Mesothelial cell of epicardium (in vitro differentiated cells): ENCODE measurements around the gene KPNA4. TPM values are rescaled to one million over a fixed set of nuclear protein-coding genes. Genes with fewer than 3 reads are reported as not detected.
"Not testable (repeated sequence)": the region's sequence is repeated elsewhere in the genome, so short reads cannot be mapped to it uniquely, and the experiment has no call there.

Experiments
- DNase-seq, 2 experiments: peaks; one replicate each; pipeline ENCODE4 v3.0.0; 2021; ENCODE audit warnings: low spot score in 2 of 2; ENCODE audit not compliant: unreplicated experiment in 2 of 2
- H3K27ac Mint-ChIP-seq: 2 replicates; pipeline ENCODE4 v1.8.0; 2021; ENCODE audit warnings: mixed read lengths
- H3K27me3 Mint-ChIP-seq: 2 replicates; pipeline ENCODE4 v1.8.0; 2021; ENCODE audit warnings: low read depth, mixed read lengths
- H3K36me3 Mint-ChIP-seq: 2 replicates; pipeline ENCODE4 v1.8.0; 2021; ENCODE audit warnings: mixed read lengths
- H3K4me1 Mint-ChIP-seq: 2 replicates; pipeline ENCODE4 v1.8.0; 2021; ENCODE audit warnings: mixed read lengths
- H3K4me3 Mint-ChIP-seq: 2 replicates; pipeline ENCODE4 v1.8.0; 2021; ENCODE audit warnings: mild to moderate bottlenecking, moderate library complexity, mixed read lengths
- H3K9me3 Mint-ChIP-seq: 2 replicates; pipeline ENCODE4 v1.8.0; 2021; ENCODE audit warnings: mixed read lengths
- CTCF ChIP-seq: fragments of 200-600 bp; sonication (generic); IDR thresholded peaks from one replicate; pipeline ENCODE4 v1.5.0; 2021; ENCODE audit warnings: antibody characterized with exemption; ENCODE audit not compliant: unreplicated experiment
- total RNA-seq: library from RNA; stranded (reverse); gene quantifications from 3 replicates; pipeline ENCODE4 v1.2.1, GENCODE V29; 2021

KPNA4 gene
- total RNA-seq, 1 donor from 2014 or later: 61.1 TPM

GRCh38 chr3:160458151-160458550 lies 107.2 kb downstream of the KPNA4 start:
- no peaks in the 10 kb centered on the region for H3K4me1 Mint-ChIP-seq
- H3K4me3 Mint-ChIP-seq: no peak overlapping the region
- H3K27me3 Mint-ChIP-seq: peaks cover 5% of the 10 kb centered on the region
- H3K27ac Mint-ChIP-seq: no peak overlapping the region
- no peak for DNase-seq
- H3K36me3 Mint-ChIP-seq: no peaks in the 10 kb centered on the region
- H3K9me3 Mint-ChIP-seq: no peaks in the 10 kb centered on the region
- no peak for TF ChIP-seq CTCF

DNA sequence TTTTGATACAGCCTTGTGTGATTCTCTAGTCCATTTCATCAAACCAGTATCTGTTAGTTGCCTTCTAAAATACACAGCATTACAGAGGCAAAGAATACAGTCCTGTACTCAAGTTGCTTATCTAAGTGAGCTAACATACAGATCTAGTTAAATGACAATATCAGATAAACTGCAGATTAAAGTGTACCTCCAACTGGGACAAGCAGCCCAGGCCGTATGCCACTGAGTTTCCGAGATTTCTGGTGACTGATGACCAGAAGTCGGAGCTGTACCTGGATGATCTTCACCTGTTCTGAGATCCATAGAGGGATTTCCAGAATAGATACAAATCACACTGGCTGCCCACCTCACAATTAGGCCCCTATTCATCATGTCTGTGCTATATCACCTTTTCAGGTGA lies 109.5 kb downstream of the KPNA4 start:
- Mint-ChIP-seq H3K4me3 (no peak overlapping the region), H3K4me1 (no peaks in the 10 kb centered on the region), H3K27me3 (peaks cover 5% of the 10 kb centered on the region), H3K9me3 (no peaks in the 10 kb centered on the region), H3K36me3 (no peaks in the 10 kb centered on the region), H3K27ac (no peak overlapping the region)
- DNase-seq: no peak
- no peak for TF ChIP-seq CTCF

DNA sequence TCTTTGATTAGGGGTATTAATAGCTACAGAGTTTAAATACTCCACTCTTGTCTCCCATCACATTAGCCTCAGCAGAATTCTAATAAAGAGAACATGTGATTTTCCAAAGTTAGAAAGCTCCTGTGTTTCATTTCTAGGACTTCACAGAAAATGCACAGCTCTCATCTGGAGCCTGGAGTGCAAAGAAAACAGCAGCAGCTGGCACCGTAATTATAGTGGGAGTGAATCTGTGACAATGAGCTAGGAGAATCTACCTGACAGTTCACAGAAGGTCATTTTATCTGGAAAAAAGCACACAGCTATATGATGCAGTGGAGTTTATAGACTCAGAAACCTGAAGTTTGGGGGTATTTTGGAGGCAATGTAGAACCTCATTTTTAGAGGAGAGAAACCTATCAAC lies 110.4 kb downstream of the KPNA4 start:
- Mint-ChIP-seq H3K9me3 (peaks cover 4% of the 10 kb centered on the region), H3K36me3 (no peaks in the 10 kb centered on the region), H3K27me3 (peaks cover 9% of the 10 kb centered on the region), H3K4me1 (peaks cover 6% of the 10 kb centered on the region), H3K27ac (no peak overlapping the region), H3K4me3 (no peak overlapping the region)
- no peak for TF ChIP-seq CTCF
- DNase-seq: no peak

- not testable (repeated sequence) for H3K27ac Mint-ChIP-seq, H3K36me3 Mint-ChIP-seq, H3K4me3 Mint-ChIP-seq, DNase-seq, H3K9me3 Mint-ChIP-seq, H3K27me3 Mint-ChIP-seq
- peaks cover 22% of the 10 kb centered on the region for H3K4me1 Mint-ChIP-seq
These were observed 113.1 kb downstream of the KPNA4 start for GRCh38 chr3:160452251-160452650.

GRCh38 chr3:160451602-160452001 lies 113.8 kb downstream of the KPNA4 start:
- Mint-ChIP-seq H3K4me1 (peaks cover 24% of the 10 kb centered on the region), H3K4me3 (no peak overlapping the region), H3K27me3 (peaks cover 5% of the 10 kb centered on the region), H3K36me3 (no peaks in the 10 kb centered on the region), H3K9me3 (peaks cover 4% of the 10 kb centered on the region), H3K27ac (no peak overlapping the region)
- DNase-seq: no peak
- TF ChIP-seq CTCF: no peak

GRCh38 chr3:160450846-160451245 lies 114.5 kb downstream of the KPNA4 start:
- no peak for TF ChIP-seq CTCF
- peaks cover 3% of the 10 kb centered on the region for H3K36me3 Mint-ChIP-seq
- H3K4me1 Mint-ChIP-seq: peaks cover 24% of the 10 kb centered on the region
- peak overlapping the region; percentile 94 for H3K27ac Mint-ChIP-seq
- peaks cover 5% of the 10 kb centered on the region for H3K27me3 Mint-ChIP-seq
- peaks cover 8% of the 10 kb centered on the region for H3K9me3 Mint-ChIP-seq
- peak overlapping the region; percentile 85 for H3K4me3 Mint-ChIP-seq
- DNase-seq: no peak
